Esophagus squamous epithelium (tissue), 5 donors: ENCODE data around the gene RNF223. TPM values are rescaled to one million over a fixed set of nuclear protein-coding genes. Genes with fewer than 3 reads are reported as not detected.
A peak's percentile ranks its signal among the peaks of the same experiment; 100 is the strongest.

Experiments
- DNase-seq: peaks from one replicate; lab custom pipeline; 2025; lab: John Stamatoyannopoulos, UW
- H3K27ac ChIP-seq, 4 donors: fragments of 200-600 bp; sonication (generic); one replicate each; pipeline ENCODE4 v1.5.1; 2016 to 2019; ENCODE audit warnings: mild to moderate bottlenecking in 1 of 4
- H3K27me3 ChIP-seq, 4 donors: fragments of 200-600 bp; sonication (generic); 1 replicate in 3 of 4; 2 replicates in 1 of 4; pipeline versions ENCODE4 v1.5.1 to v1.6.0; 2017 to 2021; ENCODE audit warnings: antibody characterized with exemption in 1 of 4
- H3K36me3 ChIP-seq, 3 donors: fragments of 200-600 bp; sonication (generic); one replicate each; pipeline ENCODE4 v1.5.1; 2016 to 2019
- H3K4me1 ChIP-seq, 3 donors: fragments of 200-600 bp; sonication (generic); one replicate each; pipeline ENCODE4 v1.5.1; 2017 to 2019
- H3K4me3 ChIP-seq, 4 donors: fragments of 200-600 bp; sonication (generic); 1 replicate in 3 of 4; 2 replicates in 1 of 4; pipeline ENCODE4 v1.5.1; 2016 to 2019; ENCODE audit warnings: mild to moderate bottlenecking in 2 of 4, moderate library complexity in 1 of 4
- H3K9me3 ChIP-seq, 3 donors: fragments of 200-600 bp; sonication (generic); one replicate each; pipeline ENCODE4 v1.5.1; 2016 to 2019
- CTCF ChIP-seq, 6 experiments: fragments of 450-650 bp in 4 of 6; fragments of 200-600 bp in 2 of 6; sonication (generic) in 2 of 6; IDR thresholded peaks; one replicate each; pipeline ENCODE4 v1.5.1; 2016 to 2019; ENCODE audit warnings: antibody characterized with exemption in 6 of 6, mild to moderate bottlenecking in 4 of 6, moderate library complexity in 4 of 6
- POLR2A ChIP-seq, 4 donors: fragments of 450-650 bp; IDR thresholded peaks; one replicate each; pipeline ENCODE4 v1.6.1; 2017; ENCODE audit warnings: antibody characterized with exemption in 4 of 4, mild to moderate bottlenecking in 4 of 4, moderate library complexity in 3 of 4
- WGBS, 2 donors: methylation state at CpG; one replicate each; pipeline ENCODE4 v1.1.5; 2018; 5-methylcytosine and 5-hydroxymethylcytosine counted together
- intact Hi-C: fragments of 100-400 bp; cut with DNase I; formaldehyde crosslinking; loops from one replicate; pipeline ENCODE4 v1.15.0; 2022
- total RNA-seq, 4 donors: library from RNA; depleted of rRNA; stranded (reverse); fragments of >200 nt; gene quantifications; one replicate each; pipeline ENCODE4 v1.1.0, GENCODE V29; 2016
- donor health status: DM: yes; HTN: yes; CAD: no.

The RNF223 gene
- total RNA-seq, 4 donors from 2014 or later = 11.8 to 25.3 (median 12.3) TPM

GRCh38 chr1:1063945-1064831 lies 9.9 kb downstream of the RNF223 start:
- intact Hi-C loops = loop anchor here (5.0 kb wide), 1 partner anchor 82 kb away; the partner anchor contains the start of gene PERM1
- no peaks in the 10 kb centered on the region for H3K36me3 ChIP-seq
- H3K9me3 ChIP-seq = no peaks in the 10 kb centered on the region
- peak overlapping the region in 2 of 4 donors; percentile 7 to 42 for H3K4me3 ChIP-seq
- peaks cover 31 to 68% (median 39%) of the 10 kb centered on the region in 3 donors for H3K4me1 ChIP-seq
- no CpG with 5 or more reads among the region's 50 CpGs for WGBS, 2 donors
- H3K27me3 ChIP-seq = peaks cover 9 to 90% (median 27%) of the 10 kb centered on the region in 4 donors
- no peak for DNase-seq
- peak; percentile 92 to 96 (median 94) for TF ChIP-seq CTCF (IDR thresholded peaks at IDR 0.05)
- no peak for TF ChIP-seq POLR2A (IDR thresholded peaks at IDR 0.05)
- H3K27ac ChIP-seq = peak overlapping the region in 2 of 4 donors; percentile 16 to 41

DNA sequence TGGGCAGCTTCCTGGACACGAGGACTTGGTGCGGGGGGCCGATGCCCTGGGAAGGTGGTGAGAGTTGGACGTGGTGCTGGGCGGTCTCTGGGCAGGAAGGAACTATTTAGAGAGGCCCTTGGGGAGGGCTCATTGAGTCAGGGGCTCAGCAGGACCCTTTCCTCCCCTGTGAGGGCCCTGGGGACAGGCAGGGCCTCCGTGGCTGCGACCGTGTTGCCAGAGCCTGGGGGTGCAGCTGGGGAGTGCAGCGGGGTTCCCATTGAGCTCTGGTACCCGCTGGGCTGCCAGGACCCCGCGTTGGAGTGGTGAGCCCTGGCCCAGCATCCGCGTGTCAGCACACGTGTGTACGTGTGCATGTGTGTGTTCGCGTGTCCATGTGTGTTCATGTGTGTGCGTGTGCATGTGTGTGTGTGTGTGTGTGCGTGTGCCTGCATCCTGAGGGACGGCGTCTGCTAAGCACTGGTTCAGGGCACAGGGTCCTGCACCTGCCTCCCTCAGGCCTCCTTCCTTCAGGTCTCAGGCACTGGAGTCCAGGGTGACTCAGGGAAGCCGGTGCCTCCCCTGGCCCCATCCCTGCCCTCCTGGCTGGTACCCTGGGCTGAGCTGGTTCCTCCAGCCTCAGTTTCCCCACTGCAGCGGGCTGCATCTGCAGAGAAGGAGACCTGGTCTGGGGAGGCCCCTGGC lies 10.7 kb downstream of the RNF223 start:
- intact Hi-C loops = loop anchor here (5.0 kb wide), 1 partner anchor 81 kb away; the partner anchor contains the start of gene PERM1
- 63% methylated on average over 17 of the region's 24 CpGs; no CpG with 5 or more reads in 1 of the 2 donors for WGBS, 2 donors
- H3K4me3 ChIP-seq = peak overlapping the region in 1 of 4 donors; percentile 7

DNA sequence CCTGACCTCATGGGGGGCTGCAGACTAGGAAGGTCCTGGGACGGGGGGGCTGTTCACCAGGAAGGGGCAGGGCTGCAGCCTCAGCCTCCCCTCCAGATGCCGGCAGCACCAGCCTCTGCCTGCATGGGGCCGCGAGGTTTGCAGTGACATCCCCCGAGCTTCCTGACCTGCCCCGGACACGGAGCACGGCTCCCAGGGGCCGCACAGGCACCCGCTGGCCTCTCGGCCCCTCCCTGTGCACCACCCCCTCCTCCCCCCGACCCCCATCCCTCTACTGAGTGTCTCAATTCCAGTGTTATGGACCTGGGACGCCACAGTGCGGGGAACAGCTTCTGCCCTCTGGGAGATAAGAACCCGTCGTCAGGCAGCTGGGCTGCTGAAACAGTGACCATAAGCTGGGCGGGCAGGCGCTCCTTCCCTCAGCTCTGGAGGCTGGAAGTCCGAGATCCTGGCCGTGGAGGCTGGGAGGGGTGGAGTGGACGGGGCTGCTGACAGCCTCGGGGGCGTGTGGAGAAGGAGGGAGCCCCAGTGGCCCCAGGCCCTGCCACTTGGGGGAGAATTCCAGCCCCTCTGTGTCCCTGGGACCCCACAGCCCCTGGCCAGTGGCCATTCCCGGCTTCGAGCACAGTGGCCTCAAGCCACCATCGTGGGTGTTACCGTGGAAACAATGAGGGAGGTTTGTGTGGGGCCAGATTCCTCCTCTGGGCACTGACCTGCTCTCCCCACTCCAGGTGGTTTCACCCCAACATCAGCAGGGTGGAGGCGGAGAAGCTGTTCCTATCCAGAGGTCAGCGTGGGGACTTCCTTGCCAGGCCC lies 11.6 kb downstream of the RNF223 start:
- intact Hi-C loops = loop anchor here (5.0 kb wide), 1 partner anchor 80 kb away; the partner anchor contains the start of gene PERM1
- WGBS, 2 donors = 7 to 50% methylated on average over 3 to 4 of the region's 29 CpGs
- Histone ChIP-seq H3K4me3 (no peak overlapping the region), H3K4me1 (peaks cover 32 to 65% (median 37%) of the 10 kb centered on the region in 3 donors), H3K36me3 (no peaks in the 10 kb centered on the region), H3K27me3 (peaks cover 9 to 90% (median 30%) of the 10 kb centered on the region in 4 donors), H3K27ac (no peak overlapping the region), H3K9me3 (no peaks in the 10 kb centered on the region)
- TF ChIP-seq CTCF (IDR thresholded peaks at IDR 0.05) = no peak
- TF ChIP-seq POLR2A (IDR thresholded peaks at IDR 0.05) = no peak
- DNase-seq = no peak

More for the DNA sequence above, 10.7 kb downstream of the RNF223 start:
- Histone ChIP-seq H3K4me1 (peaks cover 36 to 68% (median 43%) of the 10 kb centered on the region in 3 donors), H3K27ac (no peak overlapping the region), H3K9me3 (no peaks in the 10 kb centered on the region), H3K36me3 (no peaks in the 10 kb centered on the region), H3K27me3 (peaks cover 9 to 90% (median 29%) of the 10 kb centered on the region in 4 donors)
- DNase-seq = no peak
- TF ChIP-seq POLR2A (IDR thresholded peaks at IDR 0.05) = no peak
- no peak for TF ChIP-seq CTCF (IDR thresholded peaks at IDR 0.05)

DNA sequence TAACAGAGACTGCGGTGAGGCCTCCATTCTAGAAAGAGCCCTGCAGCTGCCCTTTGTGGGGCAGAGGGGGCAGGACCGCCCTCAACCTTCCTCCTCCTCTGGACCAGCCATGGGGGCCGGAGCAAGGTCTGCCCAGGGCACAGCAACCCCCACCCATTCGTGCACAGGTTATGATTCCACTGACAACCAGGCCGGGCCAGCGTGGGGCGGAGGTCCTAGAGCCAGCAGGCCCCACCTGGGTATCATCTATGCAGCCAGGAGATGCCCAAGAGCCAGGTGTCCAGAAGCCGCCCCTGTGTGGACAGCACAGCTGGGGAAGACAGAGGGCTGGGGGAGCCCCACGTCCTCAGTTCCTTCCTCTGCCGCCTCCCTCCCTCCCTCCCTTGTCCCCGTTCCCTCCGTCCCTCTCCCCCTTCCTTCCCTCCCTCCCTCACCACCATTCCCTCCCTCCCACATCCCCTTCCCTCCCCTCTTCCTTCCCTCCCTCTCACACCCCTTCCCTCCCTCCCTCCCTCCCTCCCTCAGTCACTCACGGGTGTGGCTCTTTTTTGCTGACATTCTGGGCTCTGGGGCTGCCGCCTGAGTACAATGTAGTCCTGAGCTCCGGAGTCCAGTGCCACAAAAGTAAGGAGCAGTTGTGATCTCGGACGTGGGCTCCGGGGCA lies 12.3 kb downstream of the RNF223 start:
- WGBS, 2 donors = 43 to 45% methylated on average over 2 to 6 of the region's 18 CpGs
- H3K9me3 ChIP-seq = no peaks in the 10 kb centered on the region
- no peak overlapping the region for H3K27ac ChIP-seq
- H3K4me3 ChIP-seq = no peak overlapping the region
- TF ChIP-seq CTCF (IDR thresholded peaks at IDR 0.05) (no peak), POLR2A (IDR thresholded peaks at IDR 0.05) (no peak)
- H3K36me3 ChIP-seq = no peaks in the 10 kb centered on the region
- no peak for DNase-seq
- intact Hi-C loops = loop anchor here (5.0 kb wide), 1 partner anchor 80 kb away; the partner anchor contains the start of gene PERM1
- peaks cover 32 to 62% (median 36%) of the 10 kb centered on the region in 3 donors for H3K4me1 ChIP-seq
- H3K27me3 ChIP-seq = peaks cover 9 to 90% (median 30%) of the 10 kb centered on the region in 4 donors
